ENCODE results near the gene VARS2.

Gene VARS2

DNA sequence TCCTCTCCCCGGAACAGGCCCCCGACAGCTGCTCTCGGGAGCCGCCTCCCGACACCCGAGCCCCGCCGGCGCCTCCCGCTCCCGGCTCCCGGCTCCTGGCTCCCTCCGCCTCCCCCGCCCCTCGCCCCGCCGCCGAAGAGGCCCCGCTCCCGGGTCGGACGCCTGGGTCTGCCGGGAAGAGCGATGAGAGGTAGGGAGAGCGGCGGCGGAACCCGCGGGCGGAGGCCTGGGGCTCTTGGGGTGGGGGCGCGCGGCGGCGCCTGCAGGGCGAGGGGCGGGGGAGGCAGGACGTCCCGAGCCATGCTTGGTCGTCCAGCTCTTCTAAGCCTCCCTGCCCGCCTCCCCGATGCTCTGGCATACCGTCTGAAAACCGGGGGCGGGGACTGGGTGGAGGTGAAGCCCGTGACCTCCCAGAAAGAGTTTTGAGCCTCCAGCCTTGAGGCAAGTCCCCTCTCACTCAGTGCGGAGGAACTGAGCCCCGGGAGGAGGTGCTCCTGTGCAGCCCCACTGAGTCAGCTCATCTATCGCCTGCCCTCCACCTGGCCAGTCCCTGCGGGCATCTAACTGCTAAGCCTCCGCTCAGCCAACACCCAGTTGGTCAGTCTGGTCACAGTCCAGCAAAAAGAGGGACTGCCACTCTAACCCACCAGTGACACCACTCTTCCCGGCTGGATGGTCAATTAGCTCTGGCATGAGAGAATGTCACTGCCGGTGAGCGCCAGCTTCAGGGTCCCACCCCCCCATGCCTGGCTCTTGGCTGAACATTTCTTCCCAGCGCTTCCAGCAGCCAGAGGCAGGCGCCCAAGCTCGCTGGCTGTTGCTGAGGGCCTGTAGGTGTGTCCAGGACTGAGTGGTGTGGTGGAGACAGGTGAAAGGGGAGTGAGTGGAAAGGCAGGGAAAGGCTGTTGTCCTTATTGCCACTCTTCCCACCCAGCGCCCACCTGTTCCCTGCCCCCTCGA is 29.2 kb upstream of the VARS2 start:
- DNase-seq (ENCODE audit: low read depth), result peak; percentile 62

GRCh38 chr6:30885481-30885998 is 28.5 kb upstream of the VARS2 start:
- DNase-seq (ENCODE audit: low read depth), result peak; percentile 25

GRCh38 chr6:30885999-30886896 is 27.8 kb upstream of the VARS2 start:
- DNase-seq (ENCODE audit: low read depth), result peak; percentile 93

DNA sequence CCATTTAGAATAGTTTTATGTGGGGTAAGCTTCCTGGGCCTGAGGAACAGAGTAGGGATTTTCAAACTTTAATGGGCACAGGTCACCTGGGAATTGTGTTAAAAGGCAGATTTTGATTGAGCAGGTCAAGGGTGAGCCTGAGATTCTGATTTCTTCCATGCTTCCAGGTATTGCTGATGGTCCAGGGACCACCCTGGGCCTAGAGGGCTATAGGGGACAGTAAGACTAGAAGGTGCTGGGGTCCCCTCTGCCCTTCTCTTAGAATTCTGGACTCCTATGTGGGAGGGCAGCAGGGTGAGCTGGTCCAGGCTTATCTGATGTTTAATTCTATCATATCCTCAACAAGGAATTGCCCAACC is 27.2 kb upstream of the VARS2 start:
- no peak for DNase-seq (ENCODE audit: low read depth)

GRCh38 chr6:30887901-30888815 is 25.9 kb upstream of the VARS2 start:
- DNase-seq (ENCODE audit: low read depth), result peak; percentile 91

GRCh38 chr6:30888816-30889495 is 25.1 kb upstream of the VARS2 start:
- DNase-seq (ENCODE audit: low read depth), result no peak

- no peak for DNase-seq (ENCODE audit: low read depth)
Observed at GRCh38 chr6:30889496-30889885, 24.5 kb upstream of the VARS2 start.

DNA sequence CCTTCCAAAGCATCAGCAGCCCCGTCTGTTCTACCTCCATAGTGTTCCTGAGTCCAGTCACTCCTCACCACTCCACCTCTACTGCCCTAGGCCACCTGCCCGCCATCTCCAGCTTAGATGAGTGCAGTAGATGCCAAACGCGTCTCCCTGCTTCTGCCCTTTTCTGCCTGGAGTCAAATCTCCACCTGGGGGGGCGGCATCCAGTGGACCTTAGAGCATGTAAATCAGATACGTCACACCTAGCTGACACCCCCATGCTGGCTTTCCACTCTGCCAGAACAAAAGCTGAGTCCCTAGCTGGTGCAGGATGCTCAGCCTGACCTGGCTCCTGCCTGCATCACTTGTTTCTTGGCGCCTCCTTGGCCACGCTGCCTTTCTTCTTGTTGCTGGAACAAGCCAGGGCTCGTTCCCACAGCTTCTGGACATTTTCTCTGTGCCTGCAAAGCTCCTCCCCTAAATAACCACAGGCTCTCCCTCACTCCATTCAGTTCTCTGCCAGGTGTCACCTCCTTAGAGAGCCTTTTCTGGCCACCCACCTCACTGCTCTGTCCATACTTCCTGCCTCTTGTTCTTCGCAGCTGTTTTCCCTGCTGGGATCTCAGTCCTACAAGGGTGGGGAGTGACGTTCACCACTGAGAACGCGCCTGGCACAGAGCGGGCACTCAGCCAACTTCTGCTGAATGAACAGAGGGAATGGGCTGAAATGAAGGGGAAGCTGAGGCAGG is 24.0 kb upstream of the VARS2 start:
- DNase-seq (ENCODE audit: low read depth), result no peak

DNA sequence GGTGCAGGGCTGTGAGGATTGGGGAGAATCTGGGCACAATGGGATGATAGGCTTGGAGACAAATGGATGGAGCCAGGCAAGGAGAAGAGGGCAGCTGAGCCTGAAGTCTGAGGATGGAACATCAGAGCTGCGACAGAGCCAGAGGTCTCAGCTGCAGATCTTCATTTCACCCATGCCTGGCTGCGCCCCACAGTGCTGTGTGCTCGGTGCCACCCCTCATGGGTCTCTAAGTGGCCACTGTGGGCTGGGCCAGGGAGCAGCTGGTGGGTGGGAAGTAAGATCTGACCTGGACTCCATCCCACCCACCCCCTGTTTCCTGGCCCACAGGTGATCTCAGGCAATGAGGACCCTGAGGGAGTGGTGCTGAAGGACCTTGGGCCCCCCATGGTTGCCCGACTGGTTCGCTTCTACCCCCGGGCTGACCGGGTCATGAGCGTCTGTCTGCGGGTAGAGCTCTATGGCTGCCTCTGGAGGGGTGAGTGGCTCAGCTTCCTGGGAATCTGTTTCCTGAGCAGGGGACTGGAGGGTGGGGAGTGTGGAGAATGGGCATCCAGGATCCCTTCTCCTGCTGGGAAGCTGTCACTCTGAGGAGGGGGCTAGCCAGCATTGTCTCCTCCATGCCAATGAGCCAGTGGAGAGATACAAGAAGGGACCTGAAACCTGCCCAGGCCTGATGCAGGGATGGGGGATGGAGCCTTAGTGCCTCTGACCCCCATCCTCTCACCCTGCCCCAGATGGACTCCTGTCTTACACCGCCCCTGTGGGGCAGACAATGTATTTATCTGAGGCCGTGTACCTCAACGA is 23.2 kb upstream of the VARS2 start:
- no peak for DNase-seq (ENCODE audit: low read depth)

DNA sequence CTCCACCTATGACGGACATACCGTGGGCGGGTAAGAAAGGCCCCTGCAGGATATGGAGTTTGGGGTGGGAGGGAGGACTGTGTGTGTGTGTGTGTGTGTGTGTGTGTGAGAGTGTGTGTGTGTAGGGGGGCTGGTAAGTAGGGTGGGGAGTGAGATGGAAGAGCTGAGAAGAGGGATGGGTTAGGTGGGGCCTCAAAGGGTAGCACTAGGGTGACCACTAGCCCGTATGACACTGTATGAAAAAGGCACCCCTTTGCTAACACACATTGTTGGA is 22.7 kb upstream of the VARS2 start:
- DNase-seq (ENCODE audit: low read depth), result no peak

- no peak for DNase-seq (ENCODE audit: low read depth)
Observed at GRCh38 chr6:30891816-30892538, 22.1 kb upstream of the VARS2 start.

GRCh38 chr6:30893001-30893591 is 20.9 kb upstream of the VARS2 start:
- DNase-seq (ENCODE audit: low read depth), result no peak

DNA sequence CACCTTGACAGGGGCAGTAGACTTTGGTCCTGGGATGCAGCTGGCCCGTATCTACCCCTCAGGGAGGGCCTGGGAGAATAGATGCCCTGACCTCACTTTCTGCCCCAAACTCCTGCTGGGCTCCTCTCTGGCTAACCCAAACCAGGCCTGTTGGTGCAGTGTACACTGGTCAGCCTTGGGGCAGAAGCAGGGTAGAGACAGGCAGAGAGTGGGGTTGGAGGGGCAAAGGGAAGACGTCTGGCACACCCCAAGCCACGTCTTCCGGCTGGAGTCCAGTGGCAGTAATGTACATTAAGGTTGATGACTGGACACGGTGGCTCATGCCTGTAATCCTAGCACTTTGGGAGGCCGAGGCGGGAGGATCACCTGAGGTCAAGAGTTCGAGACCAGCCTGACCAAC is 20.4 kb upstream of the VARS2 start:
- no peak for DNase-seq (ENCODE audit: low read depth)

DNA sequence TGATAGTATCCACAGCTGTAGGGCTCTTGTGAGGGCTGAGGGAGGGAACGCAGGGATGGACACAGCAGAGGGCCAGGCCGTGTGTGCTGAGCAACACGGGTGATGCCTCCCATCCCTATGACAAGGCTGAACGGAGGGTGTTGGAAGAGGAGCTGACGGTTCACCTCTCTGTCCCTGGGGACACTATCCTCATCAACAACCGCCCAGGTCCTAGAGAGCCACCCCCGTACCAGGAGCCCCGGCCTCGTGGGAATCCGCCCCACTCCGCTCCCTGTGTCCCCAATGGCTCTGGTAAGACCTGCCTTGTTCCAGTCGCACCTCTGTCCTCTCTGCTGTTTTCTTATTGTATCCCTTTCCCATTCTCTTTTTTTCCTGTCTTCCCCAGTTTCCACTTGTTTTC is 19.7 kb upstream of the VARS2 start:
- DNase-seq (ENCODE audit: low read depth), result no peak

- DNase-seq (ENCODE audit: low read depth), result no peak
Observed at GRCh38 chr6:30894935-30895334, 19.1 kb upstream of the VARS2 start.

- DNase-seq (ENCODE audit: low read depth), result no peak
Observed at GRCh38 chr6:30895343-30895742, 18.7 kb upstream of the VARS2 start.

- no peak for DNase-seq (ENCODE audit: low read depth)
Observed at GRCh38 chr6:30896541-30896940, 17.5 kb upstream of the VARS2 start.

DNA sequence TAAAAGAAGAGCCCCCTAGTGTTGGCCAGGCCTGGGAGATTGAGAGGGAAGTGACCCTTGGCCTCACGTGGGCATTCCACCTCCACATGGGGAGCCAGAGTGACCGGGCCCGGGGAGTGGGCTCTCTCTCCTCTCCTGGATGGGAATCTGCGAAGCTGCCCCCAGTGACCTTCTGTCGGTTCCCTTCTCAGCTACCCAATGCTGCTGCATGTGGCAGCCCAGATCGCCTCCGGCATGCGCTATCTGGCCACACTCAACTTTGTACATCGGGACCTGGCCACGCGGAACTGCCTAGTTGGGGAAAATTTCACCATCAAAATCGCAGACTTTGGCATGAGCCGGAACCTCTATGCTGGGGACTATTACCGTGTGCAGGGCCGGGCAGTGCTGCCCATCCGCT is 16.2 kb upstream of the VARS2 start:
- DNase-seq (ENCODE audit: low read depth), result no peak
